ENCODE data around the gene MCM3AP. TPM values are rescaled to one million over a fixed set of nuclear protein-coding genes. Genes with fewer than 3 reads are reported as not detected.
A peak's percentile ranks its signal among the peaks of the same experiment; 100 is the strongest.

MCM3AP gene
- total and polyA plus RNA-seq, 9 of the 15 experiments (the other 6 are each of a cell fraction or from before 2014, with no cell fraction given) = 6.5 to 179 (median 69.6) TPM

DNA sequence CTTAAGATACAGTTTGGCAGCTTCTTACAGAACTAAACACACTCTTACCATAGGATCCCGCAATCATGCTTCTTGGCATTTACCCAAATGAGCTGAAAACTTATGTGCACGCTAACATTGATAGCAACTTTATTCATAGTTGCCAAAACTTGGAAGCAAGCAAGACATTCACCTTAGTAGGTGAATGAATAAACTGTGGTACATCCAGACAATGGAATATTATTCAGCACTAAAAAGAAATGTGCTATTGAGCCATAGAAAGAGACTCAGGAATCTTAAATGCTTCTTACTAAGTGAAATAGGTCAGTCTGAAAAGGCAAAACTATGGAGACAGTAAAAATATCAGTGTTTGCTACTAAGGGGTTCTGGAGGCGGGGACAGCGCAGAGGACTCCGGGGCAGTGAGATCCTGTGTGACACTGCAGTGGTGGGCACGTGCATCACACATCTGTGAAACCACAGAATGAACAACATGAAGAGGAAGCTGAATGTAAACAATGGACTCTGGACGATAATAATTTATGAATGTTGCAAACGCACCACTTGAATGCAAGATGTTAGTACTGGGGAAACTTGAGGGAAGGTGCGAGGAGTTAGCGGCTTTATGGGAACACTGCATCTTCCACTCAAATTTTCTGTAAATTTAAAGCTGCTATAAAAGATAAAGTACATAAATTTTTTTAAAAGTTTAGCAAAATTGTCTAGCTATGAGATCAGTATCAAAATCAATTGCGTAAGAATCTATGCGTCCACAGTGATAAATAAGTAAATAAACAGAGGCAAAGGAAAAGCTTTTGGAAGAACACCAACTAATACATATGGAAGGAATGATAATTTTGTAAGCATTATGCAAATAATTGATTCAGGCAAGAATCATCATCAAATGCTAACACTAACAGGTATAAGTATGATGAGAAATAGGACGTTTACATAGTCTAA, 85.7 kb downstream of the MCM3AP start (continued):
- TF ChIP-seq, protein P1, sequence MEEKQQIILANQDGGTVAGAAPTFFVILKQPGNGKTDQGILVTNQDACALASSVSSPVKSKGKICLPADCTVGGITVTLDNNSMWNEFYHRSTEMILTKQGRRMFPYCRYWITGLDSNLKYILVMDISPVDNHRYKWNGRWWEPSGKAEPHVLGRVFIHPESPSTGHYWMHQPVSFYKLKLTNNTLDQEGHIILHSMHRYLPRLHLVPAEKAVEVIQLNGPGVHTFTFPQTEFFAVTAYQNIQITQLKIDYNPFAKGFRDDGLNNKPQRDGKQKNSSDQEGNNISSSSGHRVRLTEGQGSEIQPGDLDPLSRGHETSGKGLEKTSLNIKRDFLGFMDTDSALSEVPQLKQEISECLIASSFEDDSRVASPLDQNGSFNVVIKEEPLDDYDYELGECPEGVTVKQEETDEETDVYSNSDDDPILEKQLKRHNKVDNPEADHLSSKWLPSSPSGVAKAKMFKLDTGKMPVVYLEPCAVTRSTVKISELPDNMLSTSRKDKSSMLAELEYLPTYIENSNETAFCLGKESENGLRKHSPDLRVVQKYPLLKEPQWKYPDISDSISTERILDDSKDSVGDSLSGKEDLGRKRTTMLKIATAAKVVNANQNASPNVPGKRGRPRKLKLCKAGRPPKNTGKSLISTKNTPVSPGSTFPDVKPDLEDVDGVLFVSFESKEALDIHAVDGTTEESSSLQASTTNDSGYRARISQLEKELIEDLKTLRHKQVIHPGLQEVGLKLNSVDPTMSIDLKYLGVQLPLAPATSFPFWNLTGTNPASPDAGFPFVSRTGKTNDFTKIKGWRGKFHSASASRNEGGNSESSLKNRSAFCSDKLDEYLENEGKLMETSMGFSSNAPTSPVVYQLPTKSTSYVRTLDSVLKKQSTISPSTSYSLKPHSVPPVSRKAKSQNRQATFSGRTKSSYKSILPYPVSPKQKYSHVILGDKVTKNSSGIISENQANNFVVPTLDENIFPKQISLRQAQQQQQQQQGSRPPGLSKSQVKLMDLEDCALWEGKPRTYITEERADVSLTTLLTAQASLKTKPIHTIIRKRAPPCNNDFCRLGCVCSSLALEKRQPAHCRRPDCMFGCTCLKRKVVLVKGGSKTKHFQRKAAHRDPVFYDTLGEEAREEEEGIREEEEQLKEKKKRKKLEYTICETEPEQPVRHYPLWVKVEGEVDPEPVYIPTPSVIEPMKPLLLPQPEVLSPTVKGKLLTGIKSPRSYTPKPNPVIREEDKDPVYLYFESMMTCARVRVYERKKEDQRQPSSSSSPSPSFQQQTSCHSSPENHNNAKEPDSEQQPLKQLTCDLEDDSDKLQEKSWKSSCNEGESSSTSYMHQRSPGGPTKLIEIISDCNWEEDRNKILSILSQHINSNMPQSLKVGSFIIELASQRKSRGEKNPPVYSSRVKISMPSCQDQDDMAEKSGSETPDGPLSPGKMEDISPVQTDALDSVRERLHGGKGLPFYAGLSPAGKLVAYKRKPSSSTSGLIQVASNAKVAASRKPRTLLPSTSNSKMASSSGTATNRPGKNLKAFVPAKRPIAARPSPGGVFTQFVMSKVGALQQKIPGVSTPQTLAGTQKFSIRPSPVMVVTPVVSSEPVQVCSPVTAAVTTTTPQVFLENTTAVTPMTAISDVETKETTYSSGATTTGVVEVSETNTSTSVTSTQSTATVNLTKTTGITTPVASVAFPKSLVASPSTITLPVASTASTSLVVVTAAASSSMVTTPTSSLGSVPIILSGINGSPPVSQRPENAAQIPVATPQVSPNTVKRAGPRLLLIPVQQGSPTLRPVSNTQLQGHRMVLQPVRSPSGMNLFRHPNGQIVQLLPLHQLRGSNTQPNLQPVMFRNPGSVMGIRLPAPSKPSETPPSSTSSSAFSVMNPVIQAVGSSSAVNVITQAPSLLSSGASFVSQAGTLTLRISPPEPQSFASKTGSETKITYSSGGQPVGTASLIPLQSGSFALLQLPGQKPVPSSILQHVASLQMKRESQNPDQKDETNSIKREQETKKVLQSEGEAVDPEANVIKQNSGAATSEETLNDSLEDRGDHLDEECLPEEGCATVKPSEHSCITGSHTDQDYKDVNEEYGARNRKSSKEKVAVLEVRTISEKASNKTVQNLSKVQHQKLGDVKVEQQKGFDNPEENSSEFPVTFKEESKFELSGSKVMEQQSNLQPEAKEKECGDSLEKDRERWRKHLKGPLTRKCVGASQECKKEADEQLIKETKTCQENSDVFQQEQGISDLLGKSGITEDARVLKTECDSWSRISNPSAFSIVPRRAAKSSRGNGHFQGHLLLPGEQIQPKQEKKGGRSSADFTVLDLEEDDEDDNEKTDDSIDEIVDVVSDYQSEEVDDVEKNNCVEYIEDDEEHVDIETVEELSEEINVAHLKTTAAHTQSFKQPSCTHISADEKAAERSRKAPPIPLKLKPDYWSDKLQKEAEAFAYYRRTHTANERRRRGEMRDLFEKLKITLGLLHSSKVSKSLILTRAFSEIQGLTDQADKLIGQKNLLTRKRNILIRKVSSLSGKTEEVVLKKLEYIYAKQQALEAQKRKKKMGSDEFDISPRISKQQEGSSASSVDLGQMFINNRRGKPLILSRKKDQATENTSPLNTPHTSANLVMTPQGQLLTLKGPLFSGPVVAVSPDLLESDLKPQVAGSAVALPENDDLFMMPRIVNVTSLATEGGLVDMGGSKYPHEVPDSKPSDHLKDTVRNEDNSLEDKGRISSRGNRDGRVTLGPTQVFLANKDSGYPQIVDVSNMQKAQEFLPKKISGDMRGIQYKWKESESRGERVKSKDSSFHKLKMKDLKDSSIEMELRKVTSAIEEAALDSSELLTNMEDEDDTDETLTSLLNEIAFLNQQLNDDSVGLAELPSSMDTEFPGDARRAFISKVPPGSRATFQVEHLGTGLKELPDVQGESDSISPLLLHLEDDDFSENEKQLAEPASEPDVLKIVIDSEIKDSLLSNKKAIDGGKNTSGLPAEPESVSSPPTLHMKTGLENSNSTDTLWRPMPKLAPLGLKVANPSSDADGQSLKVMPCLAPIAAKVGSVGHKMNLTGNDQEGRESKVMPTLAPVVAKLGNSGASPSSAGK (IDR thresholded peaks at IDR 0.05) = no peak
- TF ChIP-seq, protein P2, sequence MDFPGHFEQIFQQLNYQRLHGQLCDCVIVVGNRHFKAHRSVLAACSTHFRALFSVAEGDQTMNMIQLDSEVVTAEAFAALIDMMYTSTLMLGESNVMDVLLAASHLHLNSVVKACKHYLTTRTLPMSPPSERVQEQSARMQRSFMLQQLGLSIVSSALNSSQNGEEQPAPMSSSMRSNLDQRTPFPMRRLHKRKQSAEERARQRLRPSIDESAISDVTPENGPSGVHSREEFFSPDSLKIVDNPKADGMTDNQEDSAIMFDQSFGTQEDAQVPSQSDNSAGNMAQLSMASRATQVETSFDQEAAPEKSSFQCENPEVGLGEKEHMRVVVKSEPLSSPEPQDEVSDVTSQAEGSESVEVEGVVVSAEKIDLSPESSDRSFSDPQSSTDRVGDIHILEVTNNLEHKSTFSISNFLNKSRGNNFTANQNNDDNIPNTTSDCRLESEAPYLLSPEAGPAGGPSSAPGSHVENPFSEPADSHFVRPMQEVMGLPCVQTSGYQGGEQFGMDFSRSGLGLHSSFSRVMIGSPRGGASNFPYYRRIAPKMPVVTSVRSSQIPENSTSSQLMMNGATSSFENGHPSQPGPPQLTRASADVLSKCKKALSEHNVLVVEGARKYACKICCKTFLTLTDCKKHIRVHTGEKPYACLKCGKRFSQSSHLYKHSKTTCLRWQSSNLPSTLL (IDR thresholded peaks at IDR 0.05) = no peak
- TF ChIP-seq RBFOX2 (IDR thresholded peaks at IDR 0.05; ENCODE audit: low read depth, low read length) (no peak), HMGN3 (IDR thresholded peaks at IDR 0.05; ENCODE audit: borderline replicate concordance, extremely low read depth, insufficient read length, low read depth, low read length) (no peak), JUND (IDR thresholded peaks at IDR 0.05; ENCODE audit: borderline replicate concordance, low read depth, low read length) (no peak), JUND (tag; IDR thresholded peaks at IDR 0.05; ENCODE audit: borderline replicate concordance, low read depth, low read length) (no peak), ZSCAN32 (CRISPR knock-in tag; IDR thresholded peaks at IDR 0.05) (no peak), NFIC (IDR thresholded peaks at IDR 0.05) (peak; percentile 38), SRSF3 (IDR thresholded peaks at IDR 0.05; ENCODE audit: insufficient read depth, low read length) (no peak), KLF10 (CRISPR knock-in tag; IDR thresholded peaks at IDR 0.05) (no peak), TAL1 (IDR thresholded peaks at IDR 0.05) (no peak), CEBPB (tag; IDR thresholded peaks at IDR 0.05) (peak; percentile 58; the same call in 1 of the 2 replicates), PTBP1 (IDR thresholded peaks at IDR 0.05; ENCODE audit: low read depth, low read length) (no peak)
- TF ChIP-seq, protein P3, sequence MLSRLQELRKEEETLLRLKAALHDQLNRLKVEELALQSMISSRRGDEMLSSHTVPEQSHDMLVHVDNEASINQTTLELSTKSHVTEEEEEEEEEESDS (CRISPR knock-in tag; IDR thresholded peaks at IDR 0.05) = no peak

All from K562 (cell line).